ENCODE data around the gene LZTS2. TPM values are rescaled to one million over a fixed set of nuclear protein-coding genes. Genes with fewer than 3 reads are reported as not detected.

LZTS2 gene
- total RNA-seq, 1 experiment from 2014 or later: 69.1 TPM

DNA sequence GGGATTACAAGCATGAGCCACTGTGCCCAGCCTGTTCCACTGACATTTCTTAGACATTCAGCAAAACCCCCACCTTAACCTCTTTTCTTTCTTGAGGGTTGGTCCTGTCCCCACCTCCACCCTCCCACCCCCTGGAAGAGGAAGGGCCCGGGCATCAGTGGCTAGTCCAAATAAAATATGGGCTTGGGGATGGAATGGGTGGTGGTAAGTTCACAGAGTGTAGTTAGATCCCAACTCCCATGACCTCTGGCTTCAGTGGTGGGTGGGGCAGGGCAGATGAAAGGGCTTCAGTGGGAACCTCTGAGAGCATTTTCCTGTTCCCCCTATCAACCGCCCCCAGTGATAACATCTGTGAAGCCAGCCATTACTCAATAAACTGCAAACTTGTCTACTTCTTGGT is 41.2 kb downstream of the LZTS2 start:
- H3K27ac ChIP-seq (ENCODE audit: insufficient read length, low read depth, low read length): no peak overlapping the region
- H2BK15ac ChIP-seq (ENCODE audit: low read depth, low read length): no peak overlapping the region
- H2AFZ ChIP-seq (ENCODE audit: low read length): no peak overlapping the region
- TF ChIP-seq, protein P1, sequence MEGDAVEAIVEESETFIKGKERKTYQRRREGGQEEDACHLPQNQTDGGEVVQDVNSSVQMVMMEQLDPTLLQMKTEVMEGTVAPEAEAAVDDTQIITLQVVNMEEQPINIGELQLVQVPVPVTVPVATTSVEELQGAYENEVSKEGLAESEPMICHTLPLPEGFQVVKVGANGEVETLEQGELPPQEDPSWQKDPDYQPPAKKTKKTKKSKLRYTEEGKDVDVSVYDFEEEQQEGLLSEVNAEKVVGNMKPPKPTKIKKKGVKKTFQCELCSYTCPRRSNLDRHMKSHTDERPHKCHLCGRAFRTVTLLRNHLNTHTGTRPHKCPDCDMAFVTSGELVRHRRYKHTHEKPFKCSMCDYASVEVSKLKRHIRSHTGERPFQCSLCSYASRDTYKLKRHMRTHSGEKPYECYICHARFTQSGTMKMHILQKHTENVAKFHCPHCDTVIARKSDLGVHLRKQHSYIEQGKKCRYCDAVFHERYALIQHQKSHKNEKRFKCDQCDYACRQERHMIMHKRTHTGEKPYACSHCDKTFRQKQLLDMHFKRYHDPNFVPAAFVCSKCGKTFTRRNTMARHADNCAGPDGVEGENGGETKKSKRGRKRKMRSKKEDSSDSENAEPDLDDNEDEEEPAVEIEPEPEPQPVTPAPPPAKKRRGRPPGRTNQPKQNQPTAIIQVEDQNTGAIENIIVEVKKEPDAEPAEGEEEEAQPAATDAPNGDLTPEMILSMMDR (conservative IDR thresholded peaks at IDR 0.05): no peak
- H3K36me3 Mint-ChIP-seq (ENCODE audit: insufficient read depth in 1 of 3, low read depth in 3 of 3): no peaks in the 10 kb centered on the region
- no peak overlapping the region for H3K4me2 ChIP-seq (ENCODE audit: insufficient read depth, insufficient read length, low read length)
- H3K79me2 ChIP-seq (ENCODE audit: insufficient read depth, low read length): no peaks in the 10 kb centered on the region
- H3K56ac ChIP-seq (ENCODE audit: insufficient read length, low read depth, low read length): no peak overlapping the region
- peaks cover 7% of the 10 kb centered on the region for H3K23me2 ChIP-seq (ENCODE audit: insufficient read length, low read depth, low read length, poor library complexity, severe bottlenecking)
- H2BK5ac ChIP-seq (ENCODE audit: insufficient read length, low read length): no peak overlapping the region
- no peaks in the 10 kb centered on the region for H3K9me3 ChIP-seq (ENCODE audit: control insufficient read depth, low read depth, low read length)
- no peaks in the 10 kb centered on the region for H3K9me3 Mint-ChIP-seq
- H3K4me1 Mint-ChIP-seq: peaks cover 13 to 27% of the 10 kb centered on the region in 2 experiments
- DNase-seq: no peak
- H4K20me1 ChIP-seq (ENCODE audit: control insufficient read depth, insufficient read depth, insufficient read length): no peaks in the 10 kb centered on the region
- H3K4me3 Mint-ChIP-seq: no peak overlapping the region
- no peak overlapping the region for H3K4ac ChIP-seq (ENCODE audit: low read depth, low read length)
- no peak overlapping the region for H4K8ac ChIP-seq (replicated peaks; ENCODE audit: insufficient read length, low read depth, low read length)
- no peak overlapping the region for H4K5ac ChIP-seq (ENCODE audit: insufficient read length, low read depth, low read length)
- H3K27ac Mint-ChIP-seq: no peak overlapping the region
- peaks cover 59% of the 10 kb centered on the region for H3K27me3 Mint-ChIP-seq (ENCODE audit: low read depth)
- peaks cover 7% of the 10 kb centered on the region; the same call in 1 of the 2 replicates for H3K27me3 ChIP-seq (ENCODE audit: insufficient read depth, low read length)
- no peak overlapping the region for H2BK20ac ChIP-seq (ENCODE audit: low read depth, low read length, poor library complexity, severe bottlenecking)
- H3K23ac ChIP-seq (ENCODE audit: insufficient read length, low read depth, low read length): no peak overlapping the region
- H3K18ac ChIP-seq (ENCODE audit: insufficient read length, low read depth, low read length): no peak overlapping the region
- no peak overlapping the region for H4K91ac ChIP-seq (ENCODE audit: insufficient read length, low read depth, low read length)
- WGBS (ENCODE audit: extremely low coverage, insufficient read length, low lambda C conversion rate): no CpG with 5 or more reads among the region's 2 CpGs
- no peak overlapping the region for H2AK5ac ChIP-seq (ENCODE audit: insufficient read length, low read length)
- H2BK120ac ChIP-seq (ENCODE audit: low read depth, low read length, poor library complexity, severe bottlenecking): no peak overlapping the region
- no peak overlapping the region for H3T11ph ChIP-seq (ENCODE audit: low read length)
- H3K9ac ChIP-seq (ENCODE audit: extremely low read depth, insufficient read length, low read length): no peak overlapping the region
- no peak overlapping the region for H2BK12ac ChIP-seq (ENCODE audit: insufficient read length, low read depth, low read length)
- peaks cover 2% of the 10 kb centered on the region; the same call in 1 of the 2 replicates for H3K4me1 ChIP-seq (ENCODE audit: insufficient read depth, low read length)
- no peaks in the 10 kb centered on the region for H3K79me1 ChIP-seq (ENCODE audit: insufficient read depth, low read depth, low read length, poor library complexity, severe bottlenecking)
- H3K14ac ChIP-seq (ENCODE audit: insufficient read depth, low read length): no peak overlapping the region
